Uterus (tissue), 4 donors: ENCODE results near the gene GFER. TPM values are rescaled to one million over a fixed set of nuclear protein-coding genes. Genes with fewer than 3 reads are reported as not detected.

Experiments used
- DNase-seq, 2 donors: peaks; one replicate each; pipeline ENCODE4 v3.0.0-alpha.2; 2019 to 2020
- H3K27ac ChIP-seq, 2 donors: fragments of 200-600 bp; sonication (generic); 1 replicate in 1 of 2; 2 replicates in 1 of 2; pipeline ENCODE4 v1.5.1; 2016 to 2018
- H3K27me3 ChIP-seq, 2 donors: fragments of 200-600 bp; sonication (generic); one replicate each; pipeline ENCODE4 v1.5.1; 2018 to 2019; ENCODE audit warnings: control low read depth in 1 of 2
- H3K36me3 ChIP-seq, 2 donors: fragments of 200-600 bp; sonication (generic); one replicate each; pipeline ENCODE4 v1.5.1; 2019; ENCODE audit warnings: control low read depth in 1 of 2
- H3K4me1 ChIP-seq, 2 donors: fragments of 200-600 bp; sonication (generic); one replicate each; pipeline ENCODE4 v1.5.1; 2018 to 2019; ENCODE audit warnings: control low read depth in 1 of 2
- H3K4me3 ChIP-seq, 2 donors: fragments of 200-600 bp; sonication (generic); 1 replicate in 1 of 2; 2 replicates in 1 of 2; pipeline ENCODE4 v1.5.1; 2018 to 2019; ENCODE audit warnings: mild to moderate bottlenecking in 1 of 2
- H3K9me3 ChIP-seq, 2 donors: fragments of 200-600 bp; sonication (generic); one replicate each; pipeline ENCODE4 v1.5.1; 2019; ENCODE audit warnings: control low read depth in 1 of 2
- CTCF ChIP-seq, 4 experiments: fragments of 200-600 bp in 2 of 4; fragments of 450-650 bp in 2 of 4; sonication (generic) in 2 of 4; IDR thresholded peaks; one replicate each; pipeline ENCODE4 v1.5.1; 2016 to 2019; ENCODE audit warnings: antibody characterized with exemption in 4 of 4, mild to moderate bottlenecking in 2 of 4, moderate library complexity in 1 of 4
- POLR2A ChIP-seq, 2 donors: fragments of 450-650 bp; IDR thresholded peaks; one replicate each; pipeline ENCODE4 v1.6.1; 2016; ENCODE audit warnings: antibody characterized with exemption in 2 of 2, mild to moderate bottlenecking in 1 of 2, moderate library complexity in 1 of 2
- intact Hi-C: fragments of 100-400 bp; cut with DNase I; formaldehyde crosslinking; loops from one replicate; pipeline ENCODE4 v1.15.1; 2023; ENCODE audit warnings: low total_unique reads
- total RNA-seq, 4 donors: library from RNA; depleted of rRNA in 3 of 4; stranded (reverse); fragments of >200 nt in 3 of 4; gene quantifications; one replicate each; pipeline versions ENCODE4 v1.1.0 to v1.2.4, GENCODE V29; 2014 to 2023
- donor health status: DM: yes; HTN: yes; CAD: no.

Gene GFER
- total RNA-seq, 4 donors from 2014 or later, result 2.6 to 20.8 (median 6.6) TPM

- Histone ChIP-seq H3K36me3 (no peaks in the 10 kb centered on the region), H3K27ac (no peak overlapping the region), H3K9me3 (no peaks in the 10 kb centered on the region), H3K27me3 (peaks cover 18 to 20% of the 10 kb centered on the region in 2 donors), H3K4me1 (peaks cover 0 to 24% of the 10 kb centered on the region in 2 donors), H3K4me3 (no peak overlapping the region)
- intact Hi-C loops, result no loop called here
- no peak for DNase-seq
- no peak for TF ChIP-seq CTCF (IDR thresholded peaks at IDR 0.05)
- no peak for TF ChIP-seq POLR2A (IDR thresholded peaks at IDR 0.05)
These were observed 3.2 kb downstream of the GFER start for GRCh38 chr16:1987198-1987597.

GRCh38 chr16:1989209-1990100 is 5.5 kb downstream of the GFER start, which contains the start of gene SYNGR3:
Gene SYNGR3 (plus strand): TSS chr16:1989970. CDS start chr16:1990103, 133 bp downstream.
- Histone ChIP-seq H3K27ac (no peak within 1 kb of the TSS), H3K36me3 (no peaks in the 10 kb centered on the region), H3K9me3 (no peaks in the 10 kb centered on the region), H3K4me1 (peaks cover 0 to 24% of the 10 kb centered on the region in 2 donors), H3K27me3 (peaks cover 14 to 20% of the 10 kb centered on the region in 2 donors), H3K4me3 (no peak within 1 kb of the TSS)
- intact Hi-C loops, result no loop called here
- TF ChIP-seq POLR2A (IDR thresholded peaks at IDR 0.05), result no peak
- no peak for TF ChIP-seq CTCF (IDR thresholded peaks at IDR 0.05)
- DNase-seq, result no peak

GRCh38 chr16:1990101-1990350 is 6.0 kb downstream of the GFER start:
- DNase-seq, result no peak
- no peaks in the 10 kb centered on the region for H3K36me3 ChIP-seq
- no peak overlapping the region for H3K27ac ChIP-seq
- TF ChIP-seq POLR2A (IDR thresholded peaks at IDR 0.05) (no peak), CTCF (IDR thresholded peaks at IDR 0.05) (no peak)
- intact Hi-C loops, result no loop called here
- H3K9me3 ChIP-seq, result no peaks in the 10 kb centered on the region
- H3K4me1 ChIP-seq, result peaks cover 0 to 19% of the 10 kb centered on the region in 2 donors
- peaks cover 14 to 20% of the 10 kb centered on the region in 2 donors for H3K27me3 ChIP-seq
- H3K4me3 ChIP-seq, result no peak overlapping the region

GRCh38 chr16:1990351-1991134 is 6.5 kb downstream of the GFER start:
- TF ChIP-seq CTCF (IDR thresholded peaks at IDR 0.05) (no peak), POLR2A (IDR thresholded peaks at IDR 0.05) (no peak)

DNA sequence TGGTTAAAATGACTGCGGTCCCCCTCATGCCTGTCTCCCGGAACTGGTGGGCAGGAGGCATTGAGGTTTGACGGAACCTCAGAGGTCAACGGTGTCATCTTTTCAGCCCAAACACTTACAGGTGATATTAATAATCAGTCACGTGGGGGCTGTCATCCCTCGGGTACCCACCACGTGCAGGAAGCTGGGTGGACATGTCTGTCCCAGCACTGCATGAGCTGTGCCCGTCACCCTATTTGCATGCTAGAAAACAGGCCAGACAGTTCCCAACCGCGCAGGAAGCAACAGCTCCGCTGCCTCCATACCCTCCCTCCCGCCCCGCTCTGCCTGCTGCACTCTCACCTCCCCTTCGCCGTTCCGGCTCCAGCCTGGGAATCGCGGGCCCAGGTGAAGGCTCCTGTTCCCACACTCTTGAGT is 7.2 kb downstream of the GFER start:
- TF ChIP-seq POLR2A (IDR thresholded peaks at IDR 0.05) (no peak), CTCF (IDR thresholded peaks at IDR 0.05) (no peak)
- H3K4me1 ChIP-seq, result peaks cover 0 to 16% of the 10 kb centered on the region in 2 donors

More at GRCh38 chr16:1990351-1991134, 6.5 kb downstream of the GFER start:
- DNase-seq, result no peak
- intact Hi-C loops, result no loop called here
- Histone ChIP-seq H3K4me3 (no peak overlapping the region), H3K9me3 (no peaks in the 10 kb centered on the region), H3K4me1 (peaks cover 0 to 16% of the 10 kb centered on the region in 2 donors), H3K27ac (no peak overlapping the region), H3K27me3 (peaks cover 14 to 20% of the 10 kb centered on the region in 2 donors), H3K36me3 (no peaks in the 10 kb centered on the region)

More for the DNA sequence above, 7.2 kb downstream of the GFER start:
- no peak overlapping the region for H3K27ac ChIP-seq
- H3K36me3 ChIP-seq, result no peaks in the 10 kb centered on the region
- peaks cover 14 to 20% of the 10 kb centered on the region in 2 donors for H3K27me3 ChIP-seq
- no peaks in the 10 kb centered on the region for H3K9me3 ChIP-seq
- intact Hi-C loops, result no loop called here
- no peak overlapping the region for H3K4me3 ChIP-seq
- DNase-seq, result no peak
